ENCODE measurements around the gene FRG1. TPM values are rescaled to one million over a fixed set of nuclear protein-coding genes. Genes with fewer than 3 reads are reported as not detected.
A peak's percentile ranks its signal among the peaks of the same experiment; 100 is the strongest.
"Not testable (repeated sequence)": the region's sequence is repeated elsewhere in the genome, so short reads cannot be mapped to it uniquely, and the experiment has no call there.

Gene FRG1
- 10 to 100 TPM; 48.6 to 68.0 (median 55.2) TPM for total RNA-seq

- peak; percentile 97 to 99 (median 99) for ATAC-seq (replicated peaks in 6 of 8)
- WGBS, 10 experiments: 0 to 80% (median 14%) methylated on average over 1 to 34 of the region's 70 CpGs; no CpG with 5 or more reads in 3 of the 10 experiments
Observed at GRCh38 chr4:189940178-189941004, at the start of gene FRG1. Gene FRG1 (plus strand): TSS chr4:189940872. CDS start chr4:189941010, 138 bp downstream.

GRCh38 chr4:189897667-189898066 is 43.0 kb upstream of the FRG1 start:
- Histone ChIP-seq H3K27ac (no peak overlapping the region), H3K4me1 (replicated peaks in 1 of 2) (peaks cover 0 to 5% of the 10 kb centered on the region in 2 donors), H3K4me3 (no peak overlapping the region)
- in situ Hi-C loops (cut with MboI; ENCODE audit: low pct_unique_long_range_greater_than_20kb in 2 of 9, low sequenced_read_pairs in 9 of 9, unreplicated experiment in 9 of 9): no loop called here
- 25 to 100% (median 59%) methylated on average over 1 to 3 of the region's 3 CpGs for WGBS, 10 experiments
- ATAC-seq (replicated peaks in 6 of 8): no peak

More at GRCh38 chr4:189940178-189941004, at the start of gene FRG1:
- peak within 1 kb of the TSS; percentile 62 to 78 for H3K27ac ChIP-seq
- peaks cover 0 to 9% of the 10 kb centered on the region in 2 donors for H3K4me1 ChIP-seq (replicated peaks in 1 of 2)
- H3K4me3 ChIP-seq: peak within 1 kb of the TSS; percentile 47 to 81 (median 60)
- in situ Hi-C loops (cut with MboI; ENCODE audit: low pct_unique_long_range_greater_than_20kb in 2 of 9, low sequenced_read_pairs in 9 of 9, unreplicated experiment in 9 of 9): no loop called here

- WGBS, 10 experiments: 10 to 83% (median 50%) methylated on average over 1 to 3 of the region's 3 CpGs; no CpG with 5 or more reads in 3 of the 10 experiments
- ATAC-seq (replicated peaks in 6 of 8); H3K4me3 ChIP-seq; in situ Hi-C loops (cut with MboI; ENCODE audit: low pct_unique_long_range_greater_than_20kb in 2 of 9, low sequenced_read_pairs in 9 of 9, unreplicated experiment in 9 of 9); H3K4me1 ChIP-seq (replicated peaks in 1 of 2); H3K27ac ChIP-seq: not testable (repeated sequence)
Observed at GRCh38 chr4:189899481-189900015, 41.1 kb upstream of the FRG1 start.

- WGBS, 10 experiments: 0 to 73% (median 36%) methylated on average over 1 to 5 of the region's 6 CpGs; no CpG with 5 or more reads in 1 of the 10 experiments
- H3K27ac ChIP-seq; in situ Hi-C loops (cut with MboI; ENCODE audit: low pct_unique_long_range_greater_than_20kb in 2 of 9, low sequenced_read_pairs in 9 of 9, unreplicated experiment in 9 of 9); H3K4me1 ChIP-seq (replicated peaks in 1 of 2); H3K4me3 ChIP-seq: not testable (repeated sequence)
- ATAC-seq (replicated peaks in 6 of 8): peak in 5 of 8 experiments; percentile 50 to 84 (median 81)
Observed at GRCh38 chr4:189904420-189905027, 36.1 kb upstream of the FRG1 start.

- Histone ChIP-seq H3K4me3 (no peak overlapping the region), H3K4me1 (replicated peaks in 1 of 2) (no peaks in the 10 kb centered on the region), H3K27ac (no peak overlapping the region)
- in situ Hi-C loops (cut with MboI; ENCODE audit: low pct_unique_long_range_greater_than_20kb in 2 of 9, low sequenced_read_pairs in 9 of 9, unreplicated experiment in 9 of 9): no loop called here
- WGBS, 10 experiments: 0 to 83% (median 60%) methylated on average over 1 to 6 of the region's 6 CpGs; no CpG with 5 or more reads in 1 of the 10 experiments
- no peak for ATAC-seq (replicated peaks in 6 of 8)
Observed at GRCh38 chr4:189912170-189912569, 28.5 kb upstream of the FRG1 start.

GRCh38 chr4:189917161-189917891 is 23.3 kb upstream of the FRG1 start:
- in situ Hi-C loops (cut with MboI; ENCODE audit: low pct_unique_long_range_greater_than_20kb in 2 of 9, low sequenced_read_pairs in 9 of 9, unreplicated experiment in 9 of 9): no loop called here
- H3K27ac ChIP-seq: no peak overlapping the region
- no peaks in the 10 kb centered on the region for H3K4me1 ChIP-seq (replicated peaks in 1 of 2)
- ATAC-seq (replicated peaks in 6 of 8): no peak
- WGBS, 10 experiments: 50 to 100% (median 98%) methylated on average over 1 to 8 of the region's 23 CpGs; no CpG with 5 or more reads in 5 of the 10 experiments
- no peak overlapping the region for H3K4me3 ChIP-seq

GRCh38 chr4:189921058-189921457 is 19.6 kb upstream of the FRG1 start:
- 0 to 100% (median 41%) methylated on average over 1 of the region's 1 CpG for WGBS, 10 experiments
- in situ Hi-C loops (cut with MboI; ENCODE audit: low pct_unique_long_range_greater_than_20kb in 2 of 9, low sequenced_read_pairs in 9 of 9, unreplicated experiment in 9 of 9): no loop called here

GRCh38 chr4:189926742-189927141 is 13.9 kb upstream of the FRG1 start:
- 50 to 90% methylated on average over 2 to 3 of the region's 5 CpGs; no CpG with 5 or more reads in 8 of the 10 experiments for WGBS, 10 experiments
- in situ Hi-C loops (cut with MboI; ENCODE audit: low pct_unique_long_range_greater_than_20kb in 2 of 9, low sequenced_read_pairs in 9 of 9, unreplicated experiment in 9 of 9); ATAC-seq (replicated peaks in 6 of 8); H3K27ac ChIP-seq; H3K4me1 ChIP-seq (replicated peaks in 1 of 2); H3K4me3 ChIP-seq: not testable (repeated sequence)

More at GRCh38 chr4:189921058-189921457, 19.6 kb upstream of the FRG1 start:
- Histone ChIP-seq H3K27ac (no peak overlapping the region), H3K4me1 (replicated peaks in 1 of 2) (no peaks in the 10 kb centered on the region), H3K4me3 (no peak overlapping the region)
- ATAC-seq (replicated peaks in 6 of 8): no peak

- peak in 1 of 8 experiments; percentile 60 for ATAC-seq (replicated peaks in 6 of 8)
- peak overlapping the region; percentile 47 to 81 (median 60) for H3K4me3 ChIP-seq
- WGBS, 10 experiments: 0% methylated on average over 1 to 8 of the region's 31 CpGs; no CpG with 5 or more reads in 5 of the 10 experiments
- H3K27ac ChIP-seq: peak overlapping the region; percentile 48 to 77
- in situ Hi-C loops (cut with MboI; ENCODE audit: low pct_unique_long_range_greater_than_20kb in 2 of 9, low sequenced_read_pairs in 9 of 9, unreplicated experiment in 9 of 9): no loop called here
- H3K4me1 ChIP-seq (replicated peaks in 1 of 2): peaks cover 0 to 9% of the 10 kb centered on the region in 2 donors
Observed at GRCh38 chr4:189941005-189941450, 356 bp downstream of the FRG1 start.

- H3K27ac ChIP-seq; in situ Hi-C loops (cut with MboI; ENCODE audit: low pct_unique_long_range_greater_than_20kb in 2 of 9, low sequenced_read_pairs in 9 of 9, unreplicated experiment in 9 of 9); ATAC-seq (replicated peaks in 6 of 8); H3K4me1 ChIP-seq (replicated peaks in 1 of 2); H3K4me3 ChIP-seq: not testable (repeated sequence)
- 80 to 100% (median 98%) methylated on average over 1 to 3 of the region's 3 CpGs for WGBS, 10 experiments
Observed at GRCh38 chr4:189942412-189942811, 1.7 kb downstream of the FRG1 start.

- in situ Hi-C loops (cut with MboI; ENCODE audit: low pct_unique_long_range_greater_than_20kb in 2 of 9, low sequenced_read_pairs in 9 of 9, unreplicated experiment in 9 of 9); ATAC-seq (replicated peaks in 6 of 8); H3K27ac ChIP-seq; H3K4me1 ChIP-seq (replicated peaks in 1 of 2); H3K4me3 ChIP-seq: not testable (repeated sequence)
- WGBS, 10 experiments: 60 to 100% (median 83%) methylated on average over 1 to 5 of the region's 5 CpGs
Observed at GRCh38 chr4:189944077-189944476, 3.4 kb downstream of the FRG1 start.

GRCh38 chr4:189946906-189947305 is 6.2 kb downstream of the FRG1 start:
- H3K4me3 ChIP-seq; in situ Hi-C loops (cut with MboI; ENCODE audit: low pct_unique_long_range_greater_than_20kb in 2 of 9, low sequenced_read_pairs in 9 of 9, unreplicated experiment in 9 of 9); H3K4me1 ChIP-seq (replicated peaks in 1 of 2); ATAC-seq (replicated peaks in 6 of 8); H3K27ac ChIP-seq: not testable (repeated sequence)
- 92 to 100% (median 96%) methylated on average over 1 to 12 of the region's 13 CpGs; no CpG with 5 or more reads in 1 of the 10 experiments for WGBS, 10 experiments
